GM18868 (cell line): ENCODE measurements around the gene CEP57L1.
"Not testable (repeated sequence)": the region's sequence is repeated elsewhere in the genome, so short reads cannot be mapped to it uniquely, and the experiment has no call there.

Experiments
- ATAC-seq: cut with Tn5 transposase; IDR thresholded peaks from one replicate; pipeline ENCODE4 v1.9.1; 2021; ENCODE audit warnings: mild to moderate bottlenecking, moderate library complexity; ENCODE audit not compliant: unreplicated experiment

Gene CEP57L1

GRCh38 chr6:109073344-109074132 is 21.8 kb upstream of the CEP57L1 start:
- ATAC-seq = no peak

- no peak for ATAC-seq
Observed at GRCh38 chr6:109074133-109074415, 21.2 kb upstream of the CEP57L1 start.

DNA sequence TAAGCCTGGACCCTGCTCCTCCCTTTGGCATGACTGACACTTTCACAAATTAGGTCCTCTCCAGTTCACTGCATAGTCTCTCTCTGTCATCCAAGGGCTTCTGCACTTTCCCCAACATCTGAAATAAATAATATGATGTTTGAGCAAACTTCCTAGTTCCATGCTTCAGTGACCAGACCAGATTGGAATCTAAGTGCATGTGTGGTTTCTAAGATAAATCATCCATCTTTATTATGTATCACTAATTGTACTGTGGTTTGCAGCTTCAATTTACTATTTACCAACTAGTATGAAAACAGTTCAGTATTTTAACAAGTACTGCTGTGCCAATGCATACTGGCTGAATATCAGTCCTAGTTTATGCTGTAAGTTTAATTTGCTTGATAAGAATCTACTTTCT is 19.4 kb upstream of the CEP57L1 start:
- ATAC-seq = no peak

- ATAC-seq = no peak
Observed at GRCh38 chr6:109076377-109076776, 18.9 kb upstream of the CEP57L1 start.

DNA sequence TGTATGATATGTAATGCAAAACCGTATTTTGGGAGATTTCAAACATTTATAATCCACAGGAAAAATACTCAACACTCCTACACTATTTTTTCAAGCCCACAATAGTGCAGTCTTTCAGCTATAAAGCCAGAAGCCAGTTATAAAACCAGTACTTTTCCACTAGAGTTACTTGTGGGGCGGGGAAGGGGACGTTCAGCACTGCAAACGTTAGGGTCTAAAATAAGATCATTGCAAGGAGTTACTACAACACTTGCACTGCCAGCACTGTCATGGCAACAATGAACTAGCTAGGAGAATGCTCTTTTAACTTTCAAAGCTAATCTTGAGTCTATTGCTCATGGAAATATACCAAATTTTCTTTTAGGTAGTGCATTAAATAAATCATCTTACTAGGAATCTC is 15.3 kb upstream of the CEP57L1 start:
- no peak for ATAC-seq

DNA sequence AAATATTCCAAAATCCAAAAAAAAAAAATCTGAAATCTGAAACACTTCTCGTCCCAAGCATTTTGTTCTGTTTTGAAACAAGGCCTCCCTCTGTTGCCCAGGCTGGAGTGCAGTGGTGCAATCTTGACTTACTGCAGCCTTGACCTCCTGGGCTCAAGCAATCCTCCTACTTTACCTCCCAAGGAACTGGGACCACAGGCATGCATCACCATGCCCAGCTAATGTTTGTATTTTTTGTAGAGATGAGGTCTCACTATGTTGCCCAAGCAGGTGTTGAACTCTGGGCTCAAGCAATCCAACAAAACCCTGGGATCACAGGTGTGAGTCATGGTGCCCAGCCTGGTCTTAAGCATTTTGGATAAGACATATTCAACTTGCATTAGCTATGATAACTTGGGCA is 14.3 kb upstream of the CEP57L1 start:
- ATAC-seq = no peak

DNA sequence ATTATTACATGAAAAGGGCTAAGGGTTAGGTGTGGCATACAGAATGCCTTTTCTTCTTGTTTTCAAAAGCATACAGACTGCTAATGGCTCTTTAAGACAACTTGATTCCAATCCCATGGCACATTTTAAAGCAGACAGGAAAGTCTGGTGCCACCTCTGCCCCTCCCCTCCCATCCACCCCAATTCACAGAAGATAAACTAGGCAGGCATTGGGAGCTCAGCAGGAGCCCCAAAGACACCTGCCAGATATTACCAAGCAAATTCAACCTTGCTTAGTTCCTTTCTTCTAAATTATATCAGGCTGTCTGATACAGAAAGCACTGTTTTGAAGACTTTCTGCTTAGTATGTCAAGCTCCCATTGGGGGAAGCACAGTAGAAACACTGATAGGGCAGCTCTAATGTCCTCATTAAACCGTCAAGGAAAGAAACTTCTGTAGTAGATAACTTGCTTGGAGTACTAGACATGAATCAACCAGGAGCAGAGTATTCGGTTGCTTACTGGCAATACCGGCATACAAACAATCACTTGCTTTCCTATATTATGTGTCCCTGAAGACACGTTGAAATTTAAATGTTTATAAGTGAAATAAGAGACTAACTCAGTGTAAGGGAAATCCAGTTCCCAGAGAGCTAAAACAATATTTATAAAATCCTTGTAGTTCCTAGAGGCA is 13.7 kb upstream of the CEP57L1 start:
- no peak for ATAC-seq

DNA sequence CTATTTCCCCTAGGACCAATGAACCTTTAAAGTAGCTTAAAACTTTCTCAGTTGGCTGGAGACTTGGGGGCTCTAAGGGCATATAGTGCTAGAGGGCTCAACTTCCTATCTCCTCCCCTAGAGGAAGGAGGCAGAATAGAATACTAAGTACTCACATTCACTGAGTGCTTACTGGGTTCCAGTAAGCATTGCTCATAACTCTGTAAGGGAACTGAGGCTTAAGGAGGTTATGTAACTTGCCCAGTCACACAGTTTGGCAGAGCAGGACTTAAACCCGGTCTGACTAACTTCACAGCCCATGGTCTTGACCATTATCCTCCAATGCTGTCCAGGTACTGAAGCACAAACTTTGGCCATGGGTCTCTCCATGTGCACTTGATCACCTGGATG is 13.1 kb upstream of the CEP57L1 start:
- no peak for ATAC-seq

- no peak for ATAC-seq
Observed at GRCh38 chr6:109083657-109084056, 11.7 kb upstream of the CEP57L1 start.

- ATAC-seq = not testable (repeated sequence)
Observed at GRCh38 chr6:109084146-109084545, 11.2 kb upstream of the CEP57L1 start.

DNA sequence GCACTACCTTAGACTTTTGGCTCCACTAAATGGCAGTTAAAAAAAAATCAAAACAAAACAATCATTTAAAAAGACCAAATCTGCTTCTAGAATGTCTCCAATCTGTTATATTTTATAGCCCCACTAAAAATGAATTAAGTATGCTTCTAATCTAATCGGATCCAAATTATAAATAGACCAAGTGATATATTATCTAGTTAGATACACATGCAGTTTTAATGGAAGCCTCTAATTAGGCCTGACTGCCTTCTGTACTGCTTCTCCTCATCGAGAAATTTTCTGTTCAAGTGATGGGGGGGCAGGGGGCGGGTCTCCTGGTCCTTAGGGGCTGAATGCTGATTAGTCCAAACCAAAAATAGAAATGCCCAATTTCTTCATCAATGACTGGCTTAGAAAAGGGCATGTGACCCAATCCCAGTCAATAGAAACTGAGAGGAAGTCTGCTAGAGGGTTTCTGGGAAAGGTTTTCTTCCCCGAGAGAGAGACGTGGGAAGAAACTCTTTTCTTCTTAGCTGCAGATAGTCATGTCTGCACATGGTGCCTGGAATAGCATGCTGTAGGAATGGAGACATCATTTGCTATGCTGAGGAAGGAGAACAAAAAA is 7.5 kb upstream of the CEP57L1 start:
- ATAC-seq = no peak

GRCh38 chr6:109088995-109089394 is 6.3 kb upstream of the CEP57L1 start:
- no peak for ATAC-seq

DNA sequence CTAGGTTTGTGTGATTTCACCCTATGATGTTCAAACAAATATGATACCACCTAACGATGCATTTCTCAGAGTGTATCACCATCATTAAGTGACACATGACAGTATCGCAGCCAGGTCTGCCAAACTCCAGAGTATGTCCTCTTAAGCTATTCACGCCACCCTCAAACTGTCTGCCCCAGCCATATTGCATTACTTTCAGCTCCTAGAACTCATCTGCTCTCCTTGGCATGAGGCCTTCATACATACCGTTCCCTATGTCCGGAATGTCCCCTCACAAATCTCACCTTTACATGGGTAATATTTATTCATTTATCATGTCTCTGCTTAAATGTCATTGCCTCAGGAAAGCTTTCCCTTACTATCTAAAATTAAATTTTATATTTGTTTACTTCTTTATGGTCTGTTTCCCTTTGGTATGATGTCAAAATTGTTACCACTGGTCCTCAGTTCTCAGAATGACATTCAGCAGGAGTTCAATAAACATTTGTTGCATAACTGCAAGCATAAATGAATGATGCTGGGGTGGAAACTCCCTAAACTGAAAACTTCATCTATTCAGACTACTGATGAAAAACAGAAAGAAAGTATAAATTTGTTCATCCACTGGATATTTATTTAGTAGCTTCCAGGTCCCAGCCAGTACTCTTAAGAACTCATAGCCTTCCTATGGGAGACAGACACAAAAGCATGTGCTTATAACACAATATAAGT is 3.8 kb upstream of the CEP57L1 start:
- ATAC-seq = no peak

DNA sequence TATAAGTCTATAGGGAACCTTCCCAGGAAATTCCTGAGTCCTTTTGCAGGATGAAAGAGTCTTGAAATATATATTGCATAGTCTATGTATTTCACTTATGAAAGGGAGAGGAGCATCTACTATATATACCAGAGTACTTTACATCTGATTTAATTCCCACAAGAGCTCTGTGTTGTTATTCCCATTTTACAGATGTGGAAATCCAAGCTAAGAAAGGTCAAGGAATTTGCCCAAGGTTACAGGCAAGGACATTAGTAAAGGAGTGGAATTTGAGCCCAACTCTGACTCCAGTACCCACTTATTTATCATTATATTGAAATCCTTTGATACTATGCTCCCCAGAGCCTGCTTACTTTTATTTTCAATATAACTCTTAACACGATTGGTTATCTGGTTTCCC is 3.2 kb upstream of the CEP57L1 start:
- no peak for ATAC-seq

DNA sequence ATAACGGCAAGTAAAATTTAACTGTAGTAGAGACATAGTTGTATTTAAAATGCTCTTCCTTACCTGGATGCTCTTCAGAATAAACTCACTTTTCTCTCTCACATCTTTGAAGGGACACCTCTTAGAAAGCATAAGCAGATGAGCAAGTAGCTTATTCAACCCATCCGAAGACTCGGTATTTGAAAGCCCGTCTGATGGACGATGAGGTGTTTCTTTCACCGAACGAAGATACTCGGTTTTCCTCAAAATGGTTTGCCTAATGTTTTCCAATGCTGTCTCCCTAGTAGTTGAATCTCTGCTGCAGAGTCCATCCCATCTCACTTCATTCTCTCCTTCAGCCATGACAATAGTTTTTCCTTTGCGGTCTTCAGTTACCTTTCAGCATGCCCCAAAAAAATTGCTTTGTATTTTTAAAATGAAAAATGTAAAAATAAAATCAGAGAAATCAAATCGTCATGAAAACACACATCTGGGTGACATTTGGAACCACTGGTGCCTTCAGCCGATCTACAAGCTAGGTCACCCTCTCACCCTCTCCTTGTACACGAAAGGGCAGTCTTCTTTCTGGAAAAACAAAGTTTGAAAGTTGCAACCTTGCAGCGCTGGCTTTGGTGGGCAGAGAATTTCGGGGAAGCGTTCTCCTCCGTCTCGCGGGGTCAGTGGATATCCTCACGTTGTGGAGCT is 1.4 kb upstream of the CEP57L1 start:
- ATAC-seq = no peak

GRCh38 chr6:109094416-109095035 is 781 bp upstream of the CEP57L1 start, which contains the start of gene SESN1:
SESN1 (minus strand) TSS chr6:109094846; CDS start chr6:109094073, 773 bp downstream.
- ATAC-seq = peak; percentile 70

DNA sequence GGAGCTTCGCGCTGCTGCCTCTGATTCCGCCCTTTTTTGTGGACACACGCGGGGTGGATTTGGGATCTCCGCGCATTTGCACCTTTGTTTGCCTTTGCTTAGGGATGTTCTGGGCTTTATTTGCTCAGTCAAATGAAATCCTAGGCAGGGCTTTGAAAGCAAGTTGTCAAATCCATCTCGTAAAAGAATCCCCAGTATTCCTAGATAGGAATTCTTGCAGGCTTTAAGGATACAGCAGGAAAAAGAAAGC is 453 bp downstream of the CEP57L1 start:
- no peak for ATAC-seq

- ATAC-seq = no peak
Observed at GRCh38 chr6:109096208-109096607, 901 bp downstream of the CEP57L1 start.

GRCh38 chr6:109097661-109098060 is 2.4 kb downstream of the CEP57L1 start:
- no peak for ATAC-seq

DNA sequence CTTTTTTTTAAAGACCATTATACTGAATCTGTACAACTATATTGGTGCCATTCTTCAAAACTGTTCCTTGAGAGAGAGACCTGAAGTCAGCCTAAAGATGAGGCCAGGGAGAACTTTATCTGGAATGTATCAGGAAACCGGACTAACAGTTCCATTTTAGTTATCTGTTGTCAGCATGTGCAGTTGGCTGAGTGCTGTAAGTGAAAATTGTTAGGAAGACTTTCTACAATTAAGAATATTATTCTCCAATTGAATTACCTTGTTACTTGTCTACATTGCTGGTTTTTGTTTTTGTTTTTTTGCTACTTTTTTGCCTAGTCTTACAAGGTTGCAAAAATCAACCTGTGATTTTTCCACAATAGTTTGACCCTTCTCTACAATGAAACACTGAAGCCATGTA is 7.5 kb downstream of the CEP57L1 start:
- no peak for ATAC-seq

DNA sequence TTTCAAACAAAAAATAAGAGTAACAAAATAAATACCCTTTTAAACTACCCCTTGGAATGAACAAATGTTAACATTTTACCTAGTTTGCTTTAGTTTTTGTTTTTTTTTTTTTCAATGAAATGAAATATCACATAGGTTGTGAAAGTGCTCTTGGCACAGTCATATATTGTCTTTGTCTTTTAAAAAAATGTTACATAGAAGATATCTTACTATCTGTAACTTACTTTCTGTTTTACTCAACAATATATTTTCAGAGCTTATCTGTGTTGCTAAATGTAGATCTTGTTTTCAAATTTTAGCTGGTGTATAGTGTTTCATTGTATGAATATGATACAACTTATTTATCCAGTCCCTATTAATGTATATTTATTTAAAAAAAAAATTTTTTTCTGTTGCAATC is 8.6 kb downstream of the CEP57L1 start:
- ATAC-seq = peak; percentile 82
